GM18508 (cell line): ENCODE results near the gene CEP104.

Source experiments
- ATAC-seq: cut with Tn5 transposase; IDR thresholded peaks from one replicate; pipeline ENCODE4 v1.9.1; 2021; ENCODE audit warnings: moderate number of reproducible peaks; ENCODE audit not compliant: insufficient read depth, unreplicated experiment

CEP104 gene

DNA sequence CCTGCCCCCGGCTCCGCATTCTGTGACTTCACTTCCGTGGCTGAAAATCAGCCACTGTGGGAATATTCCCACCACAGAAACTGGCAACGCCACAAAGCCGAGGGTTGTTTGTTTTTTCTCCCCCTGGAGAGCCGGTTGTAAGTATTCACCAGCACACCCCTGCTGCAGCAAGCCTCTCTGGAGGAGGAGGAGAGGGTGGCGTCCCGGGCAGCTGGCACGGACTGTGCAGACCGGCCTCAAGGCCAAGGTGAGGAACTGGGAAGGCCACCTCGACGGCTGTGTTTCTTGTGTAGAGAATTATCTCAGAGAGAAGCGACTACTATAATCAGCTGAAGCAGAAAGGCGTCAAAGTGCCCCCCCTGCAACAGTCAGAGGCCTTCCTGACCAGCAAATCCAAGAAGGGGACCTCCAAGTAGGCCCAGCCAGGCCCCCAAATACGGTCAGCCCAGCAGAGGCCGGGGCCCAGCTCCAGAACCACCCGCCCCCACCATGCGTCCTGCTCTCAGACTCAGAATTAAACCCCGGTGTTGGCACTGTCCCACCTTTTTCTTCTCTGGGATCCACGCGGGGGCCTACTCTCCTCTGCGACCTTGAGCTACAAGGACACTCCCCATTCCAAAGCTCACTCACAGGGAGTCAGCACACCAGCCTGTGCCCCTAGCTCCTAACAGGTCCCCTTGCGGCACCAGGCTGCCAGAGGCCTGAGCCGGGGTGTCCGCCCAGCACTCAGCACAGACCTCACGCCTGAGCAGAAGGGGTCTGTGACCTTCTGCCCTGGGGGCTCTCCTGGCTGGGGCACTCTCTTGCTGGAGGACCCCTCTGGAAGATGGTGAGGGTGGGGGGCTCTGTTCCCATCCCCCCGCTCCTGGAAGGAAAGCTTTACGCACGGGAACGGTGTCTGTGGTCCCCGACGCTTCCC lies 85.6 kb downstream of the CEP104 start:
- no peak for ATAC-seq

- no peak for ATAC-seq
Measured at GRCh38 chr1:3770047-3770765, 86.8 kb downstream of the CEP104 start.

DNA sequence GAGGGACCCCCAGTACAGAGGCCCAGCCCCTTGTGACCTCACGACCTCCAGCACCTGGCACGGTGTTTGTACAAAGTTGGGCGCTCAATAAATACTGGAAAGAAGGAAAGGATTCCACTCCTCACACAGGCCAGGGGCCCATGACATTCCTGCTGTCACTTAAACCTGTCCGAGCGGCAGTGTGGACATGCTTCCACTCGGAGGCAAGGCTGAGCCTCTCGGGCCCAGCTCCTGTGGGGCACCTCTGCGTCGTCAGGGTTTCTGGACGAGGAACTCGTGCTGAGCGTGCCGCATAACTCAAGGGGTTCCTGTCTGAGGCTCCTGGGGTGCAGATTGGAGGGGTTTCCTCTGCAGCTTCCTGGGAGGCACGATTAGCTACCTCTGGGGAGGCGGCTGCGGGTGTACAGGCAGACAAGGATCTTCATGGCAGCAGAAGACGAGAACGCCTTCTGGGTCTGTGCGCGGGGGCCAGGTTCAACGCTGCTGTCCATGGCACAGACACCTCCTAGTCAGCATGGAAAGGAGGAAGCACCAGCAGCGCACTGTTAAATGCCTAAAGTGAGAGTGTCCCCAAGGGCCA lies 88.1 kb downstream of the CEP104 start:
- no peak for ATAC-seq

- no peak for ATAC-seq
Measured at GRCh38 chr1:3767328-3767925, 89.6 kb downstream of the CEP104 start.

- ATAC-seq, result no peak
Measured at GRCh38 chr1:3763351-3764125, 93.5 kb downstream of the CEP104 start.

GRCh38 chr1:3762873-3763228 lies 94.2 kb downstream of the CEP104 start:
- no peak for ATAC-seq

DNA sequence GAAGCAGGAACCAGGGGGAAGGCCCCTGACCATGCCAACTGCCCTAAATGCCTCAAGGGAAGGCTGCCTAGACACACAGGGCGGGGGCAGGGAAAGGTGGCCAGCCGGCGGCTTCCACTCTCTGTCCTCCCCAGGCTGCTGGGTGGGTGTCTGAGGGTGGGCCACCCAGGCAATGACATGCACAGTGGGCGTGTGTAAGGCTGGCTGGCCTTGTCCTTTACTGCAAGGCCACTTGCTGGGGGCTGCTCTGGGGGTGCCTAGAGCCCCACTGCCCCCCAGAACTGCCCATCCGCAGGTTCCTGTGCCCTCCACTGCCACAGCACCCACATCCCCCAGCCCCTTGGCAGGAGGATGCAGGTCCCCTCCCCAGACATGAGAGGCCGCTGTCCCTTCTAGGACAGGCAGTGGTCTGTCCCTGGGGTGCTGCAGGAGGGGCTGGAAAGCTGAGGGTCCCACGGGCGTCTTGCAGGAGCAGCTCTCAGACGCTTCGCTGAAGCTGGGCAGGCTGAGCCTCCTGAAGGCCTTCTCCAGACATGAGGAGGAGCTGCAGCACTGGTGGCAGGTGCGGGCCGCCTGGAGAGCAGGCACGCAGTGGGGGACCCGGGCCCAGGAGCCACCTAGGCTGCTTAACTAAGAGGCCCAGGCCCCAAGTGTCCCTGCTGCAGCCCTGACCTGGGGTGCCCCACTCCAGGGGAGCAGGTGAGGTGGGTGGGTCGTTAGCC lies 94.7 kb downstream of the CEP104 start:
- no peak for ATAC-seq
